ENCODE results near the gene LRRK1.

The LRRK1 gene

GRCh38 chr15:101004986-101005747, 86.0 kb downstream of the LRRK1 start:
- TF ChIP-seq FOXP2 (optimal IDR thresholded peaks at IDR 0.05; ENCODE audit: borderline replicate concordance, extremely low read depth, extremely low read length, insufficient read depth): no peak
- TF ChIP-seq SIN3A (IDR thresholded peaks at IDR 0.05; ENCODE audit: borderline replicate concordance, insufficient read depth, low read length): no peak
- TF ChIP-seq TAF1 (IDR thresholded peaks at IDR 0.05; ENCODE audit: borderline replicate concordance, insufficient read depth, low read length): no peak
- no peak for TF ChIP-seq POLR2AphosphoS5 (IDR thresholded peaks at IDR 0.05; ENCODE audit: low read depth, low read length)
- no peak for TF ChIP-seq REST (IDR thresholded peaks at IDR 0.05; ENCODE audit: insufficient read depth in 1 of 2, low read depth in 2 of 2, low read length in 2 of 2)

DNA sequence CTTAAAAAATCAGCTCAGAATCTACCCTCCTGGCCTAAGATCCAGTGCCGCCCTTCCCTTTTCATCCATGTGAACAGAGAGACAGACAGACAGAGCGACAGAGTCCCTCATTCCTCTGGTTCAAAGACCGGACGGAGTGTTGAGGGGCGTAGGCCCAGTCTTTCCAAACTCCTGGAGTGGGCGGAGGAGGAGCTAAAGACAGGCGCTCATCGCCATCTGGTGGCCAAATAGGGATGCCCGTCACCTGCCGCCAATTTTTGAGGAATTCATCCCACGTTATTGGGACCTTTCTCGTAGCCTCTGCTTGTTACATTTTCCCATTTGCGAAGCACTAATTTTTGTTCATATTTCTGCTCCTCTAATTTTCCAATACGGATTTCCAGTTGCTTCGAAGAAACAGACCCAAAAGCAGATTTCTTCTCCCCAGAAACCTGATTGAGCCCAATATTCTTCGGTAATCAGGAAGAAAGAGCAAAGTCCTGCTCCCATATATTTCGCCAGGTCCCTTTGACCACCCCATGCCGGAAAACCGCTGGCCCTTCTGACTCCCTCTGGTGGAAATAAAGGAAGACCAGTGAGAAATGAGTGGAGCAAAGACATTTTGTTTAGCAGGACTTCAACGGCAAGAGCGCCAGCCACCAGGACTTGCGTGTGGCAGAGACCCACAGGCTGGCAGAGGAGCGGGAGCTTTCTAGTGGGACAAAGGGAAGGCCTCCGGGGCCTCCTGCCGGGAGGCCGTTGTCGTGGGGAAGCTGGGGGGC, 88.0 kb downstream of the LRRK1 start:
- no peak for TF ChIP-seq FOXP2 (optimal IDR thresholded peaks at IDR 0.05; ENCODE audit: borderline replicate concordance, extremely low read depth, extremely low read length, insufficient read depth)
- no peak for TF ChIP-seq POLR2AphosphoS5 (IDR thresholded peaks at IDR 0.05; ENCODE audit: low read depth, low read length)
- no peak for TF ChIP-seq SIN3A (IDR thresholded peaks at IDR 0.05; ENCODE audit: borderline replicate concordance, insufficient read depth, low read length)
- TF ChIP-seq REST (IDR thresholded peaks at IDR 0.05; ENCODE audit: insufficient read depth in 1 of 2, low read depth in 2 of 2, low read length in 2 of 2): no peak
- no peak for TF ChIP-seq TAF1 (IDR thresholded peaks at IDR 0.05; ENCODE audit: borderline replicate concordance, insufficient read depth, low read length)

- TF ChIP-seq TAF1 (IDR thresholded peaks at IDR 0.05; ENCODE audit: borderline replicate concordance, insufficient read depth, low read length) (no peak), REST (IDR thresholded peaks at IDR 0.05; ENCODE audit: insufficient read depth in 1 of 2, low read depth in 2 of 2, low read length in 2 of 2) (no peak), SIN3A (IDR thresholded peaks at IDR 0.05; ENCODE audit: borderline replicate concordance, insufficient read depth, low read length) (no peak), FOXP2 (optimal IDR thresholded peaks at IDR 0.05; ENCODE audit: borderline replicate concordance, extremely low read depth, extremely low read length, insufficient read depth) (peak; percentile 27)
Observed at GRCh38 chr15:101008158-101009139, 89.3 kb downstream of the LRRK1 start.

GRCh38 chr15:101009176-101009575, 90.0 kb downstream of the LRRK1 start:
- no peak for TF ChIP-seq POLR2AphosphoS5 (IDR thresholded peaks at IDR 0.05; ENCODE audit: low read depth, low read length)
- TF ChIP-seq SIN3A (IDR thresholded peaks at IDR 0.05; ENCODE audit: borderline replicate concordance, insufficient read depth, low read length): no peak
- no peak for TF ChIP-seq REST (IDR thresholded peaks at IDR 0.05; ENCODE audit: insufficient read depth in 1 of 2, low read depth in 2 of 2, low read length in 2 of 2)
- TF ChIP-seq FOXP2 (optimal IDR thresholded peaks at IDR 0.05; ENCODE audit: borderline replicate concordance, extremely low read depth, extremely low read length, insufficient read depth): no peak
- no peak for TF ChIP-seq TAF1 (IDR thresholded peaks at IDR 0.05; ENCODE audit: borderline replicate concordance, insufficient read depth, low read length)
